Neuronal stem cell (in vitro differentiated cells): Measurements from ENCODE around the gene POGZ.
A peak's percentile ranks its signal among the peaks of the same experiment; 100 is the strongest.

Source experiments
- DNase-seq: peaks from one replicate; pipeline ENCODE4 v3.0.0-alpha.2; 2013; ENCODE audit warnings: low spot score
- H2AFZ ChIP-seq: one replicate; pipeline ENCODE4 v1.6.1; 2013; ENCODE audit warnings: mild to moderate bottlenecking, low read length, inconsistent platforms
- H2AK5ac ChIP-seq: 2 replicates; pipeline ENCODE4 v1.6.1; 2013; ENCODE audit warnings: low read depth, mild to moderate bottlenecking, inconsistent platforms, low read length, moderate library complexity, mixed read lengths
- H2BK120ac ChIP-seq: 2 replicates; pipeline ENCODE4 v1.6.1; 2013; ENCODE audit warnings: low read depth, mild to moderate bottlenecking, inconsistent platforms, low read length, moderate library complexity, mixed read lengths
- H2BK12ac ChIP-seq: one replicate; pipeline ENCODE4 v1.6.1; 2013; ENCODE audit warnings: low read length, inconsistent platforms
- H2BK15ac ChIP-seq: 2 replicates; pipeline ENCODE4 v1.6.1; 2013; ENCODE audit warnings: mild to moderate bottlenecking, low read length, inconsistent platforms, mixed read lengths
- H2BK5ac ChIP-seq: one replicate; pipeline ENCODE4 v1.6.1; 2013; ENCODE audit warnings: inconsistent platforms, mild to moderate bottlenecking, low read length, moderate library complexity
- H3K14ac ChIP-seq: one replicate; pipeline ENCODE4 v1.6.1; 2013; ENCODE audit warnings: low read length, inconsistent platforms
- H3K18ac ChIP-seq: 2 replicates; pipeline ENCODE4 v1.6.1; 2013; ENCODE audit warnings: low read length, inconsistent platforms
- H3K23ac ChIP-seq: 2 replicates; pipeline ENCODE4 v1.6.1; 2013; ENCODE audit warnings: low read depth, mild to moderate bottlenecking, mixed read lengths, low read length, inconsistent platforms; ENCODE audit not compliant: poor library complexity
- H3K27ac ChIP-seq: replicated peaks from 3 replicates; pipeline ENCODE4 v1.5.1; 2013; ENCODE audit warnings: low read length, inconsistent platforms
- H3K27me3 ChIP-seq, 3 experiments: 2 replicates each; pipeline ENCODE4 v1.6.1; 2013; ENCODE audit warnings: low read length in 3 of 3, mild to moderate bottlenecking in 2 of 3, inconsistent platforms in 1 of 3, low read depth in 1 of 3, mixed read lengths in 1 of 3, moderate library complexity in 1 of 3; ENCODE audit not compliant: control insufficient read depth in 3 of 3, insufficient read depth in 3 of 3
- H3K36me3 ChIP-seq, 2 donors: replicated peaks in 1 of 2; 2 replicates each; pipeline ENCODE4 v1.6.1; 2013; ENCODE audit warnings: low read length in 2 of 2; ENCODE audit not compliant: control insufficient read depth in 2 of 2, insufficient read depth in 2 of 2
- H3K4ac ChIP-seq: 2 replicates; pipeline ENCODE4 v1.6.1; 2013; ENCODE audit warnings: inconsistent platforms, mild to moderate bottlenecking, low read length, moderate library complexity
- H3K4me1 ChIP-seq, 2 donors: 1 replicate in 1 of 2; 2 replicates in 1 of 2; pipeline ENCODE4 v1.6.1; 2013; ENCODE audit warnings: low read length in 2 of 2, low read depth in 1 of 2; ENCODE audit not compliant: control insufficient read depth in 2 of 2, insufficient read depth in 1 of 2
- H3K4me2 ChIP-seq: one replicate; pipeline ENCODE4 v1.6.1; 2013; ENCODE audit warnings: mild to moderate bottlenecking, low read length, inconsistent platforms; ENCODE audit not compliant: insufficient read depth, poor library complexity, severe bottlenecking
- H3K4me3 ChIP-seq, 2 donors: 2 replicates each; pipeline ENCODE4 v1.5.1; 2013; ENCODE audit warnings: low read length in 2 of 2, mild to moderate bottlenecking in 2 of 2, inconsistent platforms in 1 of 2, moderate library complexity in 1 of 2
- H3K79me1 ChIP-seq: one replicate; pipeline ENCODE4 v1.6.1; 2013; ENCODE audit warnings: low read depth, mild to moderate bottlenecking, inconsistent platforms, low read length, moderate library complexity
- H3K9ac ChIP-seq: one replicate; pipeline ENCODE4 v1.6.1; 2013; ENCODE audit warnings: mild to moderate bottlenecking, low read depth, low read length, inconsistent platforms; ENCODE audit not compliant: poor library complexity
- H3K9me3 ChIP-seq, 2 donors: replicated peaks in 1 of 2; 2 replicates each; pipeline versions ENCODE3 to v1.6.1; 2013; ENCODE audit warnings: low read length in 2 of 2, mild to moderate bottlenecking in 2 of 2, inconsistent platforms in 1 of 2, low read depth in 1 of 2, mixed read lengths in 1 of 2, moderate library complexity in 1 of 2; ENCODE audit not compliant: control insufficient read depth in 2 of 2, insufficient read depth in 1 of 2
- H4K8ac ChIP-seq: one replicate; pipeline ENCODE4 v1.6.1; 2013; ENCODE audit warnings: low read depth, mild to moderate bottlenecking, inconsistent platforms, low read length, moderate library complexity
- H4K91ac ChIP-seq: one replicate; pipeline ENCODE4 v1.6.1; 2013; ENCODE audit warnings: low read length, low read depth, mild to moderate bottlenecking, inconsistent platforms; ENCODE audit not compliant: poor library complexity
- WGBS, 2 donors: extraction: QIAGEN DNeasy Blood & Tissue Kit; methylation state at CpG; one replicate each; pipeline ENCODE4 v1.1.7; 2013; ENCODE audit warnings: missing lambda C conversion rate in 2 of 2, mixed read lengths in 1 of 2; ENCODE audit not compliant: insufficient read length in 2 of 2, insufficient replicate concordance in 1 of 2; ENCODE audit errors: extremely low coverage in 2 of 2; 5-methylcytosine and 5-hydroxymethylcytosine counted together

Gene POGZ

DNA sequence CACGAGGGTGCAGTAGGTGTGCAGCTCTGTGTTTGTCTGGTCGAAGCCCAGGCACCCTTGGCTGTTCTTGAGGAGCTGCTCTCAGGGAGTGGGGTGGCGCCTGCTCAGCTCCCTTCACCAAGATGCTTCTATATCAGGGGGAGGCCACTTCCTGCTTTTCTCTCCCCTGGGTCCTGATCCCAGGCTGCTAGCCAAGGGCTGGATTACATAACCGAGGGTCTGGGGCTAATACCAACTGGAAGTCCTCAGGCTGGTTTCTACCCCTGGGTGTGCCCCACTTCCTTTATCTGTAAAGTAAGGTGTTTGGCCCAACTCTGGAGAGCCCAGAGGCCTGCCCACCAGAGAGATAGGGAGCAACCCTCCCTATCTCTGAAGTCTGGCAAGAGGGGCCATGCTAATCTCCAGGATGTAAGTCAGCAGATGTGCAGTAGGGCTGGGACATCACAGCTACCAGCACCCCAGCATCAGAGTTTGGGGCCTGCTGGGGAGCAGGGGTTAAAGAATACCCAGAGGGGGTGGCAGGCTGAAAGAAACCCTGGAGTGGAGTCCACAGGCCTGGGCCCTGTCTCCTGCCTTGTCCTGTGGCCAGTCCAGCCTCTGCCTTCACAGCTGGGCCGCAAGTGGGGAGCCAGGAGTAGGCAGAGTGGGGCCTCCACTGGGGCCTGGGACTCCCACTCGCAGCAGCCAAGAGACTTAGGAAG, 88.9 kb downstream of the POGZ start:
- Histone ChIP-seq H2AFZ (no peak overlapping the region), H3K27ac (no peak overlapping the region), H2AK5ac (peak overlapping the region; percentile 63), H4K91ac (no peak overlapping the region), H3K4me2 (no peak overlapping the region), H2BK120ac (no peak overlapping the region), H2BK5ac (no peak overlapping the region), H4K8ac (no peak overlapping the region), H2BK15ac (peak overlapping the region; percentile 81), H3K18ac (peak overlapping the region; percentile 9), H2BK12ac (no peak overlapping the region), H3K79me1 (no peaks in the 10 kb centered on the region), H3K36me3 (peaks cover 20 to 39% of the 10 kb centered on the region in 2 donors), H3K4me3 (no peak overlapping the region), H3K4me1 (peaks cover 4 to 10% of the 10 kb centered on the region in 2 donors), H3K14ac (peak overlapping the region; percentile 63), H3K4ac (no peak overlapping the region), H3K27me3 (peaks cover 0 to 1% (median 0%) of the 10 kb centered on the region in 3 experiments), H3K9me3 (no peaks in the 10 kb centered on the region), H3K23ac (no peak overlapping the region), H3K9ac (peak overlapping the region; percentile 14)
- no CpG with 5 or more reads among the region's 6 CpGs for WGBS, 2 donors
- no peak for DNase-seq

DNA sequence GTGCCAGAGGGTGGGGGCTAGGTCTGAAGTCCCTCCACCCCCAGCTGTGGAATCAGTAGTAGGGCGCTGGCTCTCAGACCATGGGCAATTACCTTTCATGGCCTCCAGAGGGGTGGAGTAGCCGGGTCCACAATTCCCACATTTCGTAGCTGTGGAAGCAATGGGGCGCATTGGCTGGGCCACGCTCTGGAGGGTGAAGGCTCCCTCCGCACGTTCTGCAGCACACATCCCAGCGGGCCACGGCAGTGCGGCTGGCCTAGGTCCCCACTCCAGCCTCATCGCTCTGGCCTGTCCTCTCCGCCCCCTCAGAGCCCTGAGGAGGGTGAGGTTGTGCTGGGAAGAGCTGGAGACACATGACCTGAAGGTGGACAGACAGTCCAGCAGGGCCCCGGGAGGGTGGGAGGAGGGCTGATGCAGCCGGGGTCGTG, 89.7 kb downstream of the POGZ start:
- no peak overlapping the region for H2BK15ac ChIP-seq
- H2BK120ac ChIP-seq, result no peak overlapping the region
- no peak overlapping the region for H3K4ac ChIP-seq
- H3K14ac ChIP-seq, result no peak overlapping the region
- H2AK5ac ChIP-seq, result no peak overlapping the region
- no peak for DNase-seq
- WGBS, 2 donors, result no CpG with 5 or more reads among the region's 15 CpGs
- H4K8ac ChIP-seq, result no peak overlapping the region
- no peak overlapping the region for H3K18ac ChIP-seq
- no peaks in the 10 kb centered on the region for H3K9me3 ChIP-seq
- H4K91ac ChIP-seq, result no peak overlapping the region
- no peak overlapping the region for H3K27ac ChIP-seq
- H2BK12ac ChIP-seq, result no peak overlapping the region
- no peak overlapping the region for H2BK5ac ChIP-seq
- H3K4me1 ChIP-seq, result peaks cover 4 to 10% of the 10 kb centered on the region in 2 donors
- H3K9ac ChIP-seq, result no peak overlapping the region
- H3K79me1 ChIP-seq, result no peaks in the 10 kb centered on the region
- peak overlapping the region; percentile 8 for H3K23ac ChIP-seq
- H3K36me3 ChIP-seq, result peaks cover 27 to 46% of the 10 kb centered on the region in 2 donors
- H3K4me2 ChIP-seq, result no peak overlapping the region
- no peak overlapping the region for H2AFZ ChIP-seq
- peaks cover 0 to 1% (median 0%) of the 10 kb centered on the region in 3 experiments for H3K27me3 ChIP-seq
- no peak overlapping the region for H3K4me3 ChIP-seq

DNA sequence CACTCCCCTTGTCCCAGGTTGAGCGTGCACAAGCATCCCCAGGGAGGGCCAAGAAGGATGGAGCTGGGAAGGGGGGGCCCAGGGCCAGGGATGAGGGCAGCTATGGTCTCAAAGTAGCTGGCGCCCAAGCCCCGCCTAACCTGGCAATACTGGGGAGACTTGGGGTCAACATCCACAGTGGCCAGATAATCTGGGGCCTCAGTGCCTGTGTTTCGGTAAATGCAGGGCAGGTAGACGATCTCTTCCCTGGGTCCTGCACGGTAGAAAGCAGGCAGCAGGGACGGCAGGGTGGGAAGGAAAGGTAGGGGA, 90.0 kb downstream of the POGZ start:
- H4K8ac ChIP-seq, result no peak overlapping the region
- no peak overlapping the region for H3K4ac ChIP-seq
- H3K9ac ChIP-seq, result no peak overlapping the region
- H2AFZ ChIP-seq, result no peak overlapping the region
- H2BK5ac ChIP-seq, result no peak overlapping the region
- H3K9me3 ChIP-seq, result peaks cover 1 to 3% of the 10 kb centered on the region in 2 donors
- peak overlapping the region; percentile 46 for H3K18ac ChIP-seq
- no peak overlapping the region for H2BK120ac ChIP-seq
- no CpG with 5 or more reads among the region's 7 CpGs for WGBS, 2 donors
- peaks cover 31 to 50% of the 10 kb centered on the region in 2 donors for H3K36me3 ChIP-seq
- H2AK5ac ChIP-seq, result no peak overlapping the region
- H2BK15ac ChIP-seq, result no peak overlapping the region
- H3K27me3 ChIP-seq, result peaks cover 0 to 1% (median 0%) of the 10 kb centered on the region in 3 experiments
- H3K27ac ChIP-seq, result no peak overlapping the region
- H3K79me1 ChIP-seq, result no peaks in the 10 kb centered on the region
- H3K23ac ChIP-seq, result peak overlapping the region; percentile 8
- H2BK12ac ChIP-seq, result no peak overlapping the region
- H3K4me1 ChIP-seq, result peaks cover 4 to 10% of the 10 kb centered on the region in 2 donors
- DNase-seq, result no peak
- no peak overlapping the region for H3K4me3 ChIP-seq
- H4K91ac ChIP-seq, result no peak overlapping the region
- H3K4me2 ChIP-seq, result no peak overlapping the region
- no peak overlapping the region for H3K14ac ChIP-seq

DNA sequence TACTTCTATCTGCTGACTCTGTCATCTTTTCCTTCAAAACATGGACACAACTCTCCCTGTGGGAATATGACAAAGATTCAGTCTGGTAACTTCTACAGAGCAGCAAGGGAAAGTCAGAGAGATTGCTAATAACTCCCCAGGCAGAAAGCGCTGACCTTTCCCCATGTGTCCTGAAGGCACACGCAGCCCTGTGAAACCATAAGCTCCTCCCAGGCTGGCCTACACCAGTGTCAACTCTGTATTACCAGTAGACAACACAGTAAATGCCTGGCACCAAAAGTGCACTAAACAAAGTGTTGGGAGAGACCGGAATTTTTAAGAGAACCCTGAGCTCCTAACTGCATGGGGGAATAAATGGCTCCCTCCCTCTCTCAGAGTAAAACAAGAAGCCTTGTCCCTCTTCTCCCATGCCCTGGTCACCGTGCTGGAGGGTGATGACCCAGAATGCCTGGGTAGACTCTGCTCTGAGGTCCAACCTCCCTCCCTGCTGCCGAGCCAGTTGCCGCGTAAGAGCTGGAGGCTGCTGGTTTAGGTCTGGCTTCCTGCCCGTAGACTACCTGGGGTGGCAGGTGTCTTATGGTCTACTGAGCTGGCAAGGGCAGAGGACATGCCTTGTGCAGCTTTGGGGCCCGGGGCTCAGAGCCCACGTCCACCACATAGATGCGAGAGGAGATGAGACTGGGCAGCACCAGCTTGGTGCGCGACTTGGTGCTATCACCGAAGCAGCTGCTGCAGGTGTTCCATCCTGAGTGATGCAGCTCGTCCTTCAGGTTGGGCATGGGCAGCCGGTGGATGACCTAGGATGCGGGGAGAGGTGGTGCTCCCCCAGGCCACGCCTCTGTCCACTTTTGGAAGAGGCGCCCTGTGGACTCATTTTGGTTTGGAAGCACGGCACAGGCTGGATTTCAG, 90.6 kb downstream of the POGZ start:
- no CpG with 5 or more reads among the region's 20 CpGs for WGBS, 2 donors
- no peak overlapping the region for H2BK12ac ChIP-seq
- H3K4me1 ChIP-seq, result peaks cover 4 to 10% of the 10 kb centered on the region in 2 donors
- no peaks in the 10 kb centered on the region for H3K27me3 ChIP-seq
- H3K4me3 ChIP-seq, result no peak overlapping the region
- no peak overlapping the region for H3K9ac ChIP-seq
- H3K4ac ChIP-seq, result no peak overlapping the region
- no peak overlapping the region for H4K91ac ChIP-seq
- no peak for DNase-seq
- no peak overlapping the region for H2BK5ac ChIP-seq
- no peak overlapping the region for H3K23ac ChIP-seq
- H4K8ac ChIP-seq, result no peak overlapping the region
- no peak overlapping the region for H3K14ac ChIP-seq
- peaks cover 2 to 8% of the 10 kb centered on the region in 2 donors for H3K9me3 ChIP-seq
- H2BK120ac ChIP-seq, result no peak overlapping the region
- no peak overlapping the region for H3K18ac ChIP-seq
- H3K79me1 ChIP-seq, result no peaks in the 10 kb centered on the region
- H3K27ac ChIP-seq, result no peak overlapping the region
- no peak overlapping the region for H2AK5ac ChIP-seq
- no peak overlapping the region for H2AFZ ChIP-seq
- H2BK15ac ChIP-seq, result no peak overlapping the region
- H3K4me2 ChIP-seq, result no peak overlapping the region
- H3K36me3 ChIP-seq, result peaks cover 34 to 56% of the 10 kb centered on the region in 2 donors
